Liver (tissue), 9 donors: ENCODE data around the gene CD82. TPM values are rescaled to one million over a fixed set of nuclear protein-coding genes. Genes with fewer than 3 reads are reported as not detected.

Experiments used
- DNase-seq: peaks from one replicate; pipeline ENCODE4 v3.0.0-alpha.2; 2017; ENCODE audit warnings: low spot score
- H3K27ac ChIP-seq, 2 donors: one replicate each; pipeline ENCODE4 v1.7.0; 2013; ENCODE audit warnings: inconsistent platforms in 2 of 2, low read length in 2 of 2, control low read depth in 1 of 2, low read depth in 1 of 2, mild to moderate bottlenecking in 1 of 2
- H3K27me3 ChIP-seq, 4 donors: one replicate each; pipeline versions ENCODE4 v1.6.1 to v1.7.0; 2013; ENCODE audit warnings: low read length in 3 of 4, inconsistent platforms in 1 of 4, mild to moderate bottlenecking in 1 of 4, moderate library complexity in 1 of 4; ENCODE audit not compliant: control insufficient read depth in 4 of 4, insufficient read depth in 4 of 4
- H3K36me3 ChIP-seq, 4 donors: one replicate each; pipeline versions ENCODE4 v1.6.1 to v1.7.0; 2013; ENCODE audit warnings: low read length in 3 of 4, mild to moderate bottlenecking in 3 of 4, low read depth in 1 of 4, moderate library complexity in 1 of 4; ENCODE audit not compliant: control insufficient read depth in 4 of 4, insufficient read depth in 3 of 4
- H3K4me1 ChIP-seq, 4 donors: one replicate each; pipeline versions ENCODE4 v1.6.1 to v1.7.0; 2013; ENCODE audit warnings: low read length in 3 of 4, mild to moderate bottlenecking in 3 of 4, moderate library complexity in 1 of 4; ENCODE audit not compliant: control insufficient read depth in 4 of 4, insufficient read depth in 4 of 4
- H3K4me3 ChIP-seq, 3 donors: one replicate each; pipeline versions ENCODE4 v1.6.1 to v1.7.0; 2013; ENCODE audit warnings: low read length in 3 of 3, control low read depth in 1 of 3, low read depth in 1 of 3, mild to moderate bottlenecking in 1 of 3
- H3K9ac ChIP-seq, 2 donors: one replicate each; pipeline ENCODE4 v1.7.0; 2013; ENCODE audit warnings: low read length in 2 of 2, mild to moderate bottlenecking in 2 of 2, moderate library complexity in 2 of 2, control low read depth in 1 of 2, low read depth in 1 of 2
- H3K9me3 ChIP-seq, 4 donors: one replicate each; pipeline versions ENCODE4 v1.6.1 to v1.7.0; 2013; ENCODE audit warnings: low read length in 3 of 4; ENCODE audit not compliant: control insufficient read depth in 4 of 4
- ATF3 ChIP-seq: IDR thresholded peaks from 2 replicates; pipeline ENCODE4 v1.6.1; 2016; ENCODE audit warnings: antibody characterized with exemption
- CTCF ChIP-seq: fragments of 150-350 bp; IDR thresholded peaks from 2 replicates; pipeline ENCODE4 v1.5.1; 2017; ENCODE audit warnings: improper control_type of control experiment, low read depth, low read length; ENCODE audit not compliant: missing input control
- FOXA1 ChIP-seq: IDR thresholded peaks from 2 replicates; pipeline ENCODE4 v1.6.1; 2016; ENCODE audit warnings: antibody characterized with exemption
- FOXA2 ChIP-seq: IDR thresholded peaks from 2 replicates; pipeline ENCODE4 v1.6.1; 2016; ENCODE audit warnings: antibody characterized with exemption
- GABPA ChIP-seq, 2 donors: IDR thresholded peaks in 1 of 2; conservative IDR thresholded peaks in 1 of 2; 2 replicates each; pipeline ENCODE4 v1.6.1; 2016; ENCODE audit warnings: antibody characterized with exemption in 2 of 2, mild to moderate bottlenecking in 1 of 2, moderate library complexity in 1 of 2
- HNF4A ChIP-seq, 2 donors: conservative IDR thresholded peaks; 2 replicates each; pipeline ENCODE4 v1.6.1; 2016; ENCODE audit warnings: antibody characterized with exemption in 2 of 2, mild to moderate bottlenecking in 2 of 2
- HNF4G ChIP-seq: IDR thresholded peaks from 2 replicates; pipeline ENCODE4 v1.6.1; 2016; ENCODE audit warnings: antibody characterized with exemption
- RAD21 ChIP-seq, 2 donors: IDR thresholded peaks; 2 replicates each; pipeline ENCODE4 v1.6.1; 2016; ENCODE audit warnings: antibody characterized with exemption in 2 of 2, mild to moderate bottlenecking in 2 of 2
- REST ChIP-seq: IDR thresholded peaks from 2 replicates; pipeline ENCODE4 v1.6.1; 2016; ENCODE audit warnings: antibody characterized with exemption, mild to moderate bottlenecking
- RXRA ChIP-seq, 2 donors: IDR thresholded peaks; 2 replicates each; pipeline ENCODE4 v1.6.1; 2017 to 2018; ENCODE audit warnings: antibody characterized with exemption in 2 of 2, mild to moderate bottlenecking in 1 of 2
- SP1 ChIP-seq: IDR thresholded peaks from 2 replicates; pipeline ENCODE4 v1.6.1; 2018; ENCODE audit warnings: antibody characterized with exemption, mild to moderate bottlenecking
- YY1 ChIP-seq: IDR thresholded peaks from 2 replicates; pipeline ENCODE4 v1.6.1; 2016; ENCODE audit warnings: antibody characterized with exemption, mild to moderate bottlenecking
- ZBTB33 ChIP-seq: IDR thresholded peaks from 2 replicates; pipeline ENCODE4 v1.6.1; 2016; ENCODE audit warnings: antibody characterized with exemption
- WGBS: extraction: QIAGEN DNeasy Blood & Tissue Kit; methylation state at CpG from one replicate; pipeline ENCODE4 v1.1.7; 2013; 5-methylcytosine and 5-hydroxymethylcytosine counted together
- polyA plus RNA-seq, 2 donors: library from polyadenylated mRNA; stranded (reverse) in 1 of 2; unstranded in 1 of 2; fragments of 200-250 nt in 1 of 2; fragments of >200 nt in 1 of 2; fragmentation: Nextera tagmentation in 1 of 2; extraction: Ambion mirVana in 1 of 2; gene quantifications; one replicate each; pipeline versions ENCODE4 v1.2.1 to v1.2.3, GENCODE V29; 2013 to 2015
- total RNA-seq, 2 donors: library from RNA; depleted of rRNA; stranded (reverse); fragments of >200 nt; gene quantifications; one replicate each; pipeline ENCODE4 v1.2.3, GENCODE V29; 2014
- donor health status: healthy.
- donor health status: healthy.
- donor health status: healthy.
- donor health status: healthy.
- donor health status: healthy.

The CD82 gene
- total and polyA plus RNA-seq, 4 donors = 27.4 to 82.6 (median 47.8) TPM

- no peak for TF ChIP-seq REST
- no peak for TF ChIP-seq HNF4G
- no peak for TF ChIP-seq FOXA1
- no peak for TF ChIP-seq SP1
Measured at GRCh38 chr11:44600261-44600660, 34.8 kb downstream of the CD82 start (continued).

- 87% methylated on average over 10 of the region's 10 CpGs for WGBS
- H3K27me3 ChIP-seq = no peaks in the 10 kb centered on the region
- peaks cover 11 to 20% (median 18%) of the 10 kb centered on the region in 4 donors for H3K4me1 ChIP-seq
- H3K27ac ChIP-seq = no peak overlapping the region
- TF ChIP-seq GABPA (IDR thresholded peaks at IDR 0.05 in 1 of 2, conservative IDR thresholded peaks at IDR 0.05 in 1 of 2) (no peak), RXRA (IDR thresholded peaks at IDR 0.05) (no peak), ZBTB33 (no peak), ATF3 (no peak), RAD21 (IDR thresholded peaks at IDR 0.05) (no peak), SP1 (no peak), FOXA2 (no peak), YY1 (no peak), FOXA1 (no peak), REST (no peak), HNF4A (conservative IDR thresholded peaks at IDR 0.05) (no peak), CTCF (no peak)
- no peak overlapping the region for H3K4me3 ChIP-seq
- H3K9ac ChIP-seq = no peak overlapping the region
- DNase-seq = no peak
- peaks cover 3 to 6% (median 5%) of the 10 kb centered on the region in 4 donors for H3K36me3 ChIP-seq
- H3K9me3 ChIP-seq = no peaks in the 10 kb centered on the region
Measured at GRCh38 chr11:44600839-44601383, 35.4 kb downstream of the CD82 start.
